H9 (cell line): ENCODE results near the gene ADAMTSL5. TPM values are rescaled to one million over a fixed set of nuclear protein-coding genes. Genes with fewer than 3 reads are reported as not detected.

ENCODE experiments used
- DNase-seq: peaks from one replicate; pipeline ENCODE4 v3.0.0-alpha.2; 2017
- H2AFZ ChIP-seq: one replicate; pipeline ENCODE4 v1.6.1; 2013; ENCODE audit warnings: mild to moderate bottlenecking, low read length, control low read depth, moderate library complexity
- H2AK5ac ChIP-seq: 2 replicates; pipeline ENCODE4 v1.6.1; 2013; ENCODE audit warnings: low read length, control low read depth, mixed read lengths; ENCODE audit not compliant: insufficient read length
- H2BK120ac ChIP-seq: one replicate; pipeline ENCODE4 v1.6.1; 2013; ENCODE audit warnings: low read depth, mild to moderate bottlenecking, low read length, control low read depth, inconsistent platforms; ENCODE audit not compliant: poor library complexity, severe bottlenecking
- H2BK12ac ChIP-seq: 2 replicates; pipeline ENCODE4 v1.6.1; 2013; ENCODE audit warnings: low read length, control low read depth, mixed read lengths, low read depth; ENCODE audit not compliant: insufficient read length
- H2BK15ac ChIP-seq: 2 replicates; pipeline ENCODE4 v1.6.1; 2013; ENCODE audit warnings: low read depth, low read length, control low read depth
- H2BK20ac ChIP-seq: one replicate; pipeline ENCODE4 v1.6.1; 2013; ENCODE audit warnings: low read depth, mild to moderate bottlenecking, low read length, control low read depth, inconsistent platforms; ENCODE audit not compliant: poor library complexity, severe bottlenecking
- H2BK5ac ChIP-seq: 2 replicates; pipeline ENCODE4 v1.6.1; 2013; ENCODE audit warnings: low read length, control low read depth, mixed read lengths; ENCODE audit not compliant: insufficient read length
- H3K14ac ChIP-seq: 2 replicates; pipeline ENCODE4 v1.6.1; 2013; ENCODE audit warnings: low read length, control low read depth; ENCODE audit not compliant: insufficient read depth
- H3K18ac ChIP-seq: 2 replicates; pipeline ENCODE4 v1.6.1; 2013; ENCODE audit warnings: low read depth, mild to moderate bottlenecking, mixed read lengths, low read length, control low read depth; ENCODE audit not compliant: insufficient read length
- H3K23ac ChIP-seq: 2 replicates; pipeline ENCODE4 v1.6.1; 2013; ENCODE audit warnings: low read length, control low read depth, mixed read lengths, low read depth; ENCODE audit not compliant: insufficient read length
- H3K23me2 ChIP-seq: 2 replicates; pipeline ENCODE4 v1.6.1; 2013; ENCODE audit warnings: low read depth, mild to moderate bottlenecking, mixed read lengths, low read length, control low read depth; ENCODE audit not compliant: insufficient read length, poor library complexity, severe bottlenecking
- H3K27ac ChIP-seq: 2 replicates; pipeline ENCODE4 v1.5.1; 2013; ENCODE audit warnings: low read length, control low read depth, mixed read lengths, low read depth; ENCODE audit not compliant: insufficient read length
- H3K27me3 ChIP-seq: 2 replicates; pipeline ENCODE4 v1.6.1; 2013; ENCODE audit warnings: low read length, control low read depth, inconsistent platforms; ENCODE audit not compliant: insufficient read depth
- H3K4ac ChIP-seq: 2 replicates; pipeline ENCODE4 v1.6.1; 2013; ENCODE audit warnings: low read depth, mild to moderate bottlenecking, control low read depth, inconsistent platforms, low read length, moderate library complexity
- H3K4me1 ChIP-seq: 2 replicates; pipeline ENCODE4 v1.6.1; 2013; ENCODE audit warnings: low read length, control low read depth, inconsistent platforms; ENCODE audit not compliant: insufficient read depth
- H3K4me2 ChIP-seq: 2 replicates; pipeline ENCODE4 v1.6.1; 2013; ENCODE audit warnings: low read length, control low read depth, mixed read lengths; ENCODE audit not compliant: insufficient read length, insufficient read depth
- H3K56ac ChIP-seq: 2 replicates; pipeline ENCODE4 v1.6.1; 2013; ENCODE audit warnings: low read depth, mild to moderate bottlenecking, mixed read lengths, low read length, control low read depth; ENCODE audit not compliant: insufficient read length
- H3K79me1 ChIP-seq: 2 replicates; pipeline ENCODE4 v1.6.1; 2013; ENCODE audit warnings: low read depth, mild to moderate bottlenecking, moderate library complexity, low read length, control low read depth, inconsistent platforms; ENCODE audit not compliant: insufficient read depth, poor library complexity, severe bottlenecking
- H3K79me2 ChIP-seq: 2 replicates; pipeline ENCODE4 v1.6.1; 2013; ENCODE audit warnings: low read length, control low read depth, inconsistent platforms; ENCODE audit not compliant: insufficient read depth
- H3K9ac ChIP-seq: 2 replicates; pipeline ENCODE4 v1.6.1; 2013; ENCODE audit warnings: low read length, control low read depth, mixed read lengths; ENCODE audit not compliant: insufficient read length; ENCODE audit errors: extremely low read depth
- H3K9me3 ChIP-seq: one replicate; pipeline ENCODE4 v1.6.1; 2013; ENCODE audit warnings: low read depth, low read length, inconsistent platforms; ENCODE audit not compliant: control insufficient read depth
- H3T11ph ChIP-seq: one replicate; pipeline ENCODE4 v1.6.1; 2013; ENCODE audit warnings: mild to moderate bottlenecking, low read length, control low read depth, inconsistent platforms
- H4K20me1 ChIP-seq: one replicate; pipeline ENCODE4 v1.6.1; 2013; ENCODE audit not compliant: control insufficient read depth, insufficient read length, insufficient read depth
- H4K5ac ChIP-seq: 2 replicates; pipeline ENCODE4 v1.6.1; 2013; ENCODE audit warnings: low read depth, mild to moderate bottlenecking, mixed read lengths, low read length, control low read depth; ENCODE audit not compliant: insufficient read length
- H4K8ac ChIP-seq: replicated peaks from 2 replicates; pipeline ENCODE4 v1.6.1; 2013; ENCODE audit warnings: low read length, control low read depth, mixed read lengths, low read depth; ENCODE audit not compliant: insufficient read length
- H4K91ac ChIP-seq: 2 replicates; pipeline ENCODE4 v1.6.1; 2013; ENCODE audit warnings: low read depth, mild to moderate bottlenecking, moderate library complexity, mixed read lengths, low read length, control low read depth; ENCODE audit not compliant: insufficient read length
- H3K27ac Mint-ChIP-seq, 3 experiments: 2 replicates in 2 of 3; 3 replicates in 1 of 3; pipeline ENCODE4 v1.8.0; 2020 to 2021; ENCODE audit warnings: mixed read lengths in 3 of 3, mild to moderate bottlenecking in 1 of 3, moderate library complexity in 1 of 3
- H3K27me3 Mint-ChIP-seq: 2 replicates; pipeline ENCODE4 v1.8.0; 2021; ENCODE audit warnings: low read depth, mild to moderate bottlenecking, moderate library complexity, mixed read lengths
- H3K36me3 Mint-ChIP-seq, 3 experiments: 2 replicates in 2 of 3; 3 replicates in 1 of 3; pipeline ENCODE4 v1.8.0; 2020 to 2021; ENCODE audit warnings: low read depth in 3 of 3, mixed read lengths in 3 of 3; ENCODE audit not compliant: insufficient read depth in 1 of 3
- H3K4me1 Mint-ChIP-seq, 2 experiments: 2 replicates each; pipeline ENCODE4 v1.8.0; 2020; ENCODE audit warnings: mixed read lengths in 2 of 2
- H3K4me3 Mint-ChIP-seq, 2 experiments: 2 replicates in 1 of 2; 3 replicates in 1 of 2; pipeline ENCODE4 v1.8.0; 2020 to 2021; ENCODE audit warnings: mild to moderate bottlenecking in 2 of 2, mixed read lengths in 2 of 2, moderate library complexity in 1 of 2
- H3K9me3 Mint-ChIP-seq, 2 experiments: 2 replicates in 1 of 2; 3 replicates in 1 of 2; pipeline ENCODE4 v1.8.0; 2020; ENCODE audit warnings: mild to moderate bottlenecking in 2 of 2, mixed read lengths in 2 of 2, moderate library complexity in 1 of 2
- CTCF ChIP-seq: fragments of 200-600 bp; sonication (generic); conservative IDR thresholded peaks from 3 replicates; pipeline ENCODE4 v1.8.0; 2021; ENCODE audit warnings: antibody characterized with exemption, mild to moderate bottlenecking
- WGBS: extraction: QIAGEN DNeasy Blood & Tissue Kit; methylation state at CpG from one replicate; pipeline ENCODE4 v1.1.7; 2013; ENCODE audit warnings: missing lambda C conversion rate, low lambda C conversion rate, mixed read lengths; ENCODE audit not compliant: insufficient read length; ENCODE audit errors: extremely low coverage; 5-methylcytosine and 5-hydroxymethylcytosine counted together
- total RNA-seq: library from RNA; stranded (reverse); gene quantifications from 2 replicates; pipeline ENCODE4 v1.2.1, GENCODE V29; 2021

ADAMTSL5 gene
- total RNA-seq, 1 experiment from 2014 or later, result 1.5 TPM

GRCh38 chr19:1554968-1555367, 42.1 kb upstream of the ADAMTSL5 start:
- Histone ChIP-seq H2BK5ac (no peak overlapping the region), H3K27ac (no peak overlapping the region), H3K23ac (no peak overlapping the region), H3K4me1 (no peaks in the 10 kb centered on the region), H2BK12ac (no peak overlapping the region), H3T11ph (no peak overlapping the region), H4K5ac (no peak overlapping the region), H3K27me3 (no peaks in the 10 kb centered on the region), H2BK15ac (no peak overlapping the region), H3K9ac (no peak overlapping the region), H3K79me2 (peaks cover 2% of the 10 kb centered on the region; the same call in 1 of the 2 replicates), H2BK20ac (no peak overlapping the region), H3K79me1 (peaks cover 6% of the 10 kb centered on the region), H3K4ac (no peak overlapping the region), H2BK120ac (no peak overlapping the region), H3K4me2 (no peak overlapping the region), H2AK5ac (no peak overlapping the region), H3K23me2 (no peaks in the 10 kb centered on the region), H4K20me1 (no peaks in the 10 kb centered on the region), H3K14ac (no peak overlapping the region), H4K91ac (no peak overlapping the region), H3K18ac (no peak overlapping the region), H3K56ac (no peak overlapping the region), H2AFZ (no peak overlapping the region), H3K9me3 (no peaks in the 10 kb centered on the region), H4K8ac (no peak overlapping the region)
- H3K4me3 Mint-ChIP-seq, result no peak overlapping the region
- no peak for TF ChIP-seq CTCF
- H3K36me3 Mint-ChIP-seq, result peaks cover 0 to 19% (median 15%) of the 10 kb centered on the region in 3 experiments; a peak in 5 of 7 replicates
- no peaks in the 10 kb centered on the region for H3K4me1 Mint-ChIP-seq
- H3K27ac Mint-ChIP-seq, result peak overlapping the region in 1 of 3 experiments; percentile 32; a peak in 1 of 7 replicates
- H3K27me3 Mint-ChIP-seq, result no peaks in the 10 kb centered on the region; the same call in 1 of the 2 replicates
- DNase-seq, result no peak
- no peaks in the 10 kb centered on the region for H3K9me3 Mint-ChIP-seq
- WGBS, result no CpG with 5 or more reads among the region's 24 CpGs
